Right lobe of liver (tissue), 6 donors: ENCODE results near the gene ARF1. TPM values are rescaled to one million over a fixed set of nuclear protein-coding genes. Genes with fewer than 3 reads are reported as not detected.

Experiments
- ATAC-seq, 4 donors: fragments of 200-7000 bp; cut with Tn5 transposase; one replicate each; pipeline ENCODE4 v1.9.1; 2020; ENCODE audit warnings: mild to moderate bottlenecking in 4 of 4, moderate library complexity in 4 of 4
- DNase-seq, 3 donors: peaks; one replicate each; pipeline ENCODE4 v3.0.0-alpha.2; 2020
- H3K27ac ChIP-seq, 3 donors: fragments of 200-600 bp; one replicate each; pipeline ENCODE4 v1.8.0; 2022
- H3K27me3 ChIP-seq, 2 donors: fragments of 200-600 bp; one replicate each; pipeline ENCODE4 v1.8.0; 2022
- H3K36me3 ChIP-seq, 4 donors: fragments of 200-600 bp; sonication (generic) in 1 of 4; one replicate each; pipeline versions ENCODE4 v1.5.1 to v1.8.0; 2017 to 2022; ENCODE audit warnings: control low read depth in 1 of 4
- H3K4me1 ChIP-seq, 4 donors: fragments of 200-600 bp; sonication (generic) in 1 of 4; one replicate each; pipeline versions ENCODE4 v1.5.1 to v1.8.0; 2017 to 2022; ENCODE audit warnings: control low read depth in 1 of 4
- H3K4me3 ChIP-seq, 3 donors: fragments of 200-600 bp; one replicate each; pipeline ENCODE4 v1.8.0; 2022
- H3K9me3 ChIP-seq, 4 donors: fragments of 200-600 bp; sonication (generic) in 1 of 4; one replicate each; pipeline versions ENCODE4 v1.5.1 to v1.8.0; 2017 to 2022; ENCODE audit warnings: control low read depth in 1 of 4
- CTCF ChIP-seq, 4 donors: fragments of 200-600 bp in 3 of 4; fragments of 450-650 bp in 1 of 4; IDR thresholded peaks; one replicate each; pipeline versions ENCODE4 v1.5.1 to v1.8.0; 2016 to 2022; ENCODE audit warnings: antibody characterized with exemption in 4 of 4, mild to moderate bottlenecking in 2 of 4
- POLR2A ChIP-seq: fragments of 450-650 bp; IDR thresholded peaks from one replicate; pipeline ENCODE4 v1.6.1; 2017; ENCODE audit warnings: antibody characterized with exemption, mild to moderate bottlenecking
- WGBS: methylation state at CpG from one replicate; pipeline ENCODE4 v1.1.6; 2018; ENCODE audit warnings: low coverage, low lambda C conversion rate; ENCODE audit not compliant: insufficient coverage; ENCODE audit errors: missing lambda C conversion rate; 5-methylcytosine and 5-hydroxymethylcytosine counted together
- intact Hi-C, 2 donors: fragments of 100-400 bp; cut with DNase I; formaldehyde crosslinking; loops; one replicate each; pipeline versions ENCODE4 v1.11.2 to v1.14.1; 2022
- total RNA-seq, 6 experiments: library from RNA; depleted of rRNA in 2 of 6; stranded (reverse); fragments of >200 nt in 2 of 6; fragmentation: NEBNext Ultra II Directional in 3 of 6; extraction: Animal tissue kit (Norgen Biotek cat#: 25700) in 3 of 6; gene quantifications; one replicate each; pipeline versions ENCODE4 v1.1.0 to v1.2.4, GENCODE V29; 2016 to 2023
- donor health status: DM: no; HTN: yes; CAD: no.
- donor health status: DM: no; HTN: no; CAD: no.
- donor health status: DM: no; HTN: no; CAD: no.
- donor health status: DM: no; HTN: yes; CAD: no.
- donor health status: DM: no; HTN: yes; CAD: no.

The ARF1 gene
- total RNA-seq, 6 experiments from 2014 or later: 143 to 261 (median 193) TPM

DNA sequence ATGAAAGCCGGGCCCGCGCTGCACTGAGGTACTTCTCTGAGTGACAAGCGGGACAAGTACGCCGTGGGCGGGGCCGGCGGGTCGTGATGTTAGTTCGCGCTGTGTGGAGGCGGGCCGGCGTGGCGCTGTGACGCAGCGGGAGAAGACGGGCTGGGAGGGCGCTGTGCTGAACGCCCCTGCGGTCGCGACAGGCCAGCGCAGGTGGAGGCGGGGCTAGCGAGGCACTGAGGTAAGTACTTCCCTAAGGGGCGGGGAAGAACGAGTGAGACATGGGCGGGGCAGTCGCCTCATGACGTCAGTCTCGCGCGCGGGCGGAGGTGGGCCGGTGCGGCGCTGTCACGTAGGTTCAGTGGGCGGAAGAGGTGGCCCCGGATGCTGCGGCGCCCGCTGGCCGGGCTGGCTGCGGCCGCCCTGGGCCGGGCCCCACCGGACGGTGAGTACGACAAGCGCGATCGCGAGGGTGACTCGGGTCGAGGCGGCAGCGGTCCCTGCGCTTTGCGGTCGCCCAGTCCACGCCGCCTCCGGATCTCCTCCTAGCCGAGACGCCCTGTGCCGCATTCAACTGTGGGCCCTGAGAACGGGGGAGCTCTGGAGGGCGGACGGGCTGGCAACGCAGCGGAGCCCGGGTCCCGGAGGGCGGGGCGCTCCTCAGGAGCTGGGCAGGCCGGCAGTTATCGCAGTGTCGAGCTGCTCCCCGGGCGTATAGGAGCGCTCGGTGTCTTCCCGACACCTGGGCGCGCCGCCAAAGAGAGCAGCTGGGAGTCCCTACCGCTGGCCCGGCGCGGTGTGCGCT is 57.6 kb downstream of the ARF1 start, which contains the start of gene GUK1:
Gene GUK1 (plus strand): TSS at position 349 of the 793 bp plus-strand sequence. CDS start 24 bp downstream, at position 373.
- intact Hi-C loops: no loop called here
- peaks cover 0 to 21% (median 15%) of the 10 kb centered on the region in 4 donors for H3K4me1 ChIP-seq
- TF ChIP-seq POLR2A (peak; percentile 99), CTCF (IDR thresholded peaks at IDR 0.05) (peak; percentile 25 to 53 (median 42))
- peak; percentile 100 for DNase-seq
- H3K36me3 ChIP-seq: no peaks in the 10 kb centered on the region
- H3K9me3 ChIP-seq: no peaks in the 10 kb centered on the region
- WGBS: 0% methylated on average over 28 of the region's 95 CpGs
- peak within 1 kb of the TSS; percentile 92 to 99 (median 95) for H3K4me3 ChIP-seq
- H3K27ac ChIP-seq: peak within 1 kb of the TSS; percentile 93 to 99 (median 98)
- peak; percentile 92 to 96 (median 96) for ATAC-seq
- H3K27me3 ChIP-seq: no peaks in the 10 kb centered on the region

- intact Hi-C loops: no loop called here
- Histone ChIP-seq H3K27me3 (no peaks in the 10 kb centered on the region), H3K4me1 (peaks cover 0 to 21% (median 15%) of the 10 kb centered on the region in 4 donors), H3K36me3 (peaks cover 0 to under 1% (median under 1%) of the 10 kb centered on the region in 4 donors), H3K27ac (peak overlapping the region; percentile 93 to 99 (median 98)), H3K4me3 (peak overlapping the region; percentile 92 to 99 (median 95)), H3K9me3 (no peaks in the 10 kb centered on the region)
- TF ChIP-seq CTCF (IDR thresholded peaks at IDR 0.05): no peak
- no peak for TF ChIP-seq POLR2A
- DNase-seq (peak in 1 of 3 donors; percentile 23), ATAC-seq (no peak)
- 0% methylated on average over 6 of the region's 25 CpGs for WGBS
Measured at GRCh38 chr1:228140724-228141225, 58.3 kb downstream of the ARF1 start.

GRCh38 chr1:228141226-228142044 is 58.9 kb downstream of the ARF1 start:
- Histone ChIP-seq H3K4me3 (peak overlapping the region; percentile 92 to 99 (median 95)), H3K36me3 (peaks cover 0 to 4% (median under 1%) of the 10 kb centered on the region in 4 donors), H3K27ac (peak overlapping the region; percentile 93 to 99 (median 98)), H3K9me3 (no peaks in the 10 kb centered on the region), H3K27me3 (no peaks in the 10 kb centered on the region), H3K4me1 (peaks cover 0 to 21% (median 15%) of the 10 kb centered on the region in 4 donors)
- DNase-seq (peak; percentile 49 to 64 (median 62)), ATAC-seq (peak in 1 of 4 donors; percentile 18)
- WGBS: 0% methylated on average over 2 of the region's 27 CpGs
- no peak for TF ChIP-seq POLR2A
- no peak for TF ChIP-seq CTCF (IDR thresholded peaks at IDR 0.05)
- intact Hi-C loops: no loop called here

- no peaks in the 10 kb centered on the region for H3K27me3 ChIP-seq
- intact Hi-C loops: no loop called here
- H3K9me3 ChIP-seq: no peaks in the 10 kb centered on the region
- 60% methylated on average over 1 of the region's 16 CpGs for WGBS
- peak overlapping the region in 1 of 3 donors; percentile 99 for H3K4me3 ChIP-seq
- H3K36me3 ChIP-seq: peaks cover 0 to 4% (median under 1%) of the 10 kb centered on the region in 4 donors
- no peak for TF ChIP-seq POLR2A
- TF ChIP-seq CTCF (IDR thresholded peaks at IDR 0.05): no peak
- H3K4me1 ChIP-seq: peaks cover 0 to 21% (median 15%) of the 10 kb centered on the region in 4 donors
- no peak for ATAC-seq
- peak overlapping the region in 2 of 3 donors; percentile 98 to 99 for H3K27ac ChIP-seq
- DNase-seq: peak; percentile 24 to 56 (median 47)
Measured at GRCh38 chr1:228142155-228142691, 59.7 kb downstream of the ARF1 start.
